Caco-2 (cell line): ENCODE results near the gene CTNNA2. TPM values are rescaled to one million over a fixed set of nuclear protein-coding genes. Genes with fewer than 3 reads are reported as not detected.

Experiments
- BruUV-seq: library from RNA; stranded (reverse); fragments of 400-500 nt; replicated peaks from 2 replicates; lab custom pipeline; 2021; lab: Mats Ljungman, UMichigan
- CTCF ChIA-PET: fragments of 300-600 bp; sonication (Branson Sonifier 250); formaldehyde crosslinking; loops from one replicate; lab custom pipeline; 2022; ENCODE audit warnings: antibody characterized with exemption; lab: Charles Lee
- POLR2A ChIA-PET: fragments of 300-600 bp; sonication (Branson Sonifier 250); formaldehyde crosslinking; loops from one replicate; lab custom pipeline; 2022; ENCODE audit warnings: antibody characterized with exemption; lab: Charles Lee
- DNase-seq, 2 experiments: peaks; one replicate each; pipeline versions ENCODE4 v3.0.0 to v3.0.0-alpha.2; 2020 to 2022
- H3K27me3 ChIP-seq: replicated peaks from 2 replicates; pipeline ENCODE4 v1.6.0; 2011; ENCODE audit warnings: low read length; ENCODE audit not compliant: control insufficient read depth, insufficient read depth
- H3K36me3 ChIP-seq: 2 replicates; pipeline ENCODE4 v1.5.1; 2011; ENCODE audit warnings: low read length; ENCODE audit not compliant: control insufficient read depth, insufficient read depth
- H3K4me1 ChIP-seq: fragments of 250-450 bp; sonication (Bioruptor Pico); 2 replicates; pipeline ENCODE4 v1.5.1; 2020; ENCODE audit warnings: mild to moderate bottlenecking
- H3K4me3 ChIP-seq: 2 replicates; pipeline ENCODE4 v1.5.1; 2011; ENCODE audit warnings: low read depth, mild to moderate bottlenecking, control low read depth, low read length
- H3K9me3 ChIP-seq: fragments of 250-450 bp; sonication (Bioruptor Pico); 2 replicates; pipeline ENCODE4 v1.5.1; 2020; ENCODE audit warnings: mild to moderate bottlenecking, moderate library complexity
- H3K27ac Mint-ChIP-seq: one replicate; pipeline ENCODE4 v1.8.0; 2022; ENCODE audit warnings: mixed read lengths; ENCODE audit not compliant: unreplicated experiment
- H3K27me3 Mint-ChIP-seq: one replicate; pipeline ENCODE4 v1.8.0; 2022; ENCODE audit warnings: mixed read lengths; ENCODE audit not compliant: insufficient read depth, unreplicated experiment
- H3K36me3 Mint-ChIP-seq: one replicate; pipeline ENCODE4 v1.8.0; 2022; ENCODE audit warnings: mild to moderate bottlenecking, mixed read lengths; ENCODE audit not compliant: insufficient read depth, unreplicated experiment
- H3K4me1 Mint-ChIP-seq: one replicate; pipeline ENCODE4 v1.8.0; 2022; ENCODE audit warnings: low read depth, mixed read lengths; ENCODE audit not compliant: unreplicated experiment
- H3K4me3 Mint-ChIP-seq: one replicate; pipeline ENCODE4 v1.8.0; 2022; ENCODE audit warnings: mild to moderate bottlenecking, moderate library complexity, mixed read lengths; ENCODE audit not compliant: unreplicated experiment
- H3K9me3 Mint-ChIP-seq: one replicate; pipeline ENCODE4 v1.8.0; 2022; ENCODE audit warnings: mixed read lengths; ENCODE audit not compliant: unreplicated experiment
- intact Hi-C: fragments of 100-400 bp; cut with micrococcal nuclease; formaldehyde crosslinking; loops from one replicate; pipeline ENCODE4 v1.10.0; 2022; ENCODE audit not compliant: unreplicated experiment
- total RNA-seq: library from RNA; stranded (reverse); gene quantifications from 2 replicates; pipeline ENCODE4 v1.2.3, GENCODE V29; 2022
- TF ChIP-seq, protein P1 (sequence below), 2 experiments: fragments of 200-600 bp in 1 of 2; IDR thresholded peaks; 1 replicate in 1 of 2; 2 replicates in 1 of 2; pipeline versions ENCODE4 v1.5.1 to v1.8.0; 2011 to 2022; ENCODE audit warnings: antibody characterized with exemption in 1 of 2, control low read depth in 1 of 2, inconsistent platforms in 1 of 2, low read depth in 1 of 2, low read length in 1 of 2, mild to moderate bottlenecking in 1 of 2, moderate library complexity in 1 of 2; ENCODE audit not compliant: insufficient read depth in 1 of 2, severe bottlenecking in 1 of 2, unreplicated experiment in 1 of 2

Gene CTNNA2
- total RNA-seq, 1 experiment from 2014 or later = not detected

DNA sequence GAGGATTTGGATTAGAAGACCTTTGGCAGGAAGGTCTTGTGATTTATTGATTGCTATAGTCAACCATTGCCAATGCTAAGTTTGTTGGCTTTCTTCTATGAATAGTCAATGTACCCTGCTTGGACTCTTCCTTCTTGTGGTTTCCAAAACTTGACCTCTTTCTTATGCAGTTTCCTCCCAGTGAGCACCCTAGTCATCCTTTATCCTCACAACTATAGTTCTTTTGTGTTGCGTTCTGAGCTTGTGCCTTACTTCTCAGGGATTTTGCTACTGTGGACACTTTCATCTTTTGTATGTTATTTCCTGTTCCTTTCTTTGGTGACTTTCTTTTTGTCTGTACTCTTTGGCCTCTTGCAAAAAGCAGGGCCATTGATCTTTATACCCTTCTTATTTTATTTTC, 623.5 kb downstream of the CTNNA2 start:
- Mint-ChIP-seq H3K4me1 (no peaks in the 10 kb centered on the region), H3K9me3 (peaks cover 14% of the 10 kb centered on the region), H3K4me3 (no peak overlapping the region), H3K36me3 (no peaks in the 10 kb centered on the region), H3K27ac (no peak overlapping the region), H3K27me3 (peaks cover 2% of the 10 kb centered on the region)
- no peak for DNase-seq
- no peak overlapping the region for H3K4me3 ChIP-seq
- H3K36me3 ChIP-seq = no peaks in the 10 kb centered on the region
- no peaks in the 10 kb centered on the region for H3K9me3 ChIP-seq
- BruUV-seq = no TSS peak
- ChIA-PET CTCF (no interaction called here), POLR2A (no interaction called here)
- intact Hi-C loops = no loop called here
- TF ChIP-seq, protein P1, sequence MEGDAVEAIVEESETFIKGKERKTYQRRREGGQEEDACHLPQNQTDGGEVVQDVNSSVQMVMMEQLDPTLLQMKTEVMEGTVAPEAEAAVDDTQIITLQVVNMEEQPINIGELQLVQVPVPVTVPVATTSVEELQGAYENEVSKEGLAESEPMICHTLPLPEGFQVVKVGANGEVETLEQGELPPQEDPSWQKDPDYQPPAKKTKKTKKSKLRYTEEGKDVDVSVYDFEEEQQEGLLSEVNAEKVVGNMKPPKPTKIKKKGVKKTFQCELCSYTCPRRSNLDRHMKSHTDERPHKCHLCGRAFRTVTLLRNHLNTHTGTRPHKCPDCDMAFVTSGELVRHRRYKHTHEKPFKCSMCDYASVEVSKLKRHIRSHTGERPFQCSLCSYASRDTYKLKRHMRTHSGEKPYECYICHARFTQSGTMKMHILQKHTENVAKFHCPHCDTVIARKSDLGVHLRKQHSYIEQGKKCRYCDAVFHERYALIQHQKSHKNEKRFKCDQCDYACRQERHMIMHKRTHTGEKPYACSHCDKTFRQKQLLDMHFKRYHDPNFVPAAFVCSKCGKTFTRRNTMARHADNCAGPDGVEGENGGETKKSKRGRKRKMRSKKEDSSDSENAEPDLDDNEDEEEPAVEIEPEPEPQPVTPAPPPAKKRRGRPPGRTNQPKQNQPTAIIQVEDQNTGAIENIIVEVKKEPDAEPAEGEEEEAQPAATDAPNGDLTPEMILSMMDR (IDR thresholded peaks at IDR 0.05; ENCODE audit: insufficient read depth in 1 of 2, low read depth in 1 of 2, low read length in 1 of 2, severe bottlenecking in 1 of 2, unreplicated experiment in 1 of 2) = no peak
- no peaks in the 10 kb centered on the region for H3K27me3 ChIP-seq
- no peaks in the 10 kb centered on the region for H3K4me1 ChIP-seq

DNA sequence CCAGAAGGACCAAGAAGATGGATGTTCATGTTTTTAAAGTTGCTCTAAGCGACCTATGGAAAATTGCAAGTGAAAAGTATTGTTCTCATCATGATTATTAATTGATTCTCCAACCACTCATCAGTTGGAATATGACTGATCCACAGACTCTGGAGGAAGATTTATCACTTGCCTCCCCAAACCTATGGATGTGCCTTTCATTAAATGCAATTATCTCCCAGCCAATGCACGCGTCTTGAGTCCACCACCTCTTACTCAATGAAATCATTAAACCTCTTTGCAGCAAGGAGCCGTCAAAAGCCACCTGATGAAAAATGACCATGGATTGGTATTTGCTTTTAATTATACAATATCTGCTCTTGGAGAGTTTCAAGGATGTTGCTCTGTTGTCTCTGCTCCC, 626.1 kb downstream of the CTNNA2 start:
- H3K4me1 ChIP-seq = no peaks in the 10 kb centered on the region
- Mint-ChIP-seq H3K4me3 (no peak overlapping the region), H3K27me3 (peaks cover 2% of the 10 kb centered on the region), H3K9me3 (peaks cover 14% of the 10 kb centered on the region), H3K36me3 (no peaks in the 10 kb centered on the region), H3K4me1 (no peaks in the 10 kb centered on the region), H3K27ac (no peak overlapping the region)
- intact Hi-C loops = no loop called here
- BruUV-seq = no TSS peak
- no peaks in the 10 kb centered on the region for H3K36me3 ChIP-seq
- TF ChIP-seq, protein P1 (IDR thresholded peaks at IDR 0.05; ENCODE audit: insufficient read depth in 1 of 2, low read depth in 1 of 2, low read length in 1 of 2, severe bottlenecking in 1 of 2, unreplicated experiment in 1 of 2) = no peak
- H3K27me3 ChIP-seq = no peaks in the 10 kb centered on the region
- DNase-seq = no peak
- POLR2A ChIA-PET = no interaction called here
- H3K4me3 ChIP-seq = no peak overlapping the region
- CTCF ChIA-PET = no interaction called here
- H3K9me3 ChIP-seq = no peaks in the 10 kb centered on the region

DNA sequence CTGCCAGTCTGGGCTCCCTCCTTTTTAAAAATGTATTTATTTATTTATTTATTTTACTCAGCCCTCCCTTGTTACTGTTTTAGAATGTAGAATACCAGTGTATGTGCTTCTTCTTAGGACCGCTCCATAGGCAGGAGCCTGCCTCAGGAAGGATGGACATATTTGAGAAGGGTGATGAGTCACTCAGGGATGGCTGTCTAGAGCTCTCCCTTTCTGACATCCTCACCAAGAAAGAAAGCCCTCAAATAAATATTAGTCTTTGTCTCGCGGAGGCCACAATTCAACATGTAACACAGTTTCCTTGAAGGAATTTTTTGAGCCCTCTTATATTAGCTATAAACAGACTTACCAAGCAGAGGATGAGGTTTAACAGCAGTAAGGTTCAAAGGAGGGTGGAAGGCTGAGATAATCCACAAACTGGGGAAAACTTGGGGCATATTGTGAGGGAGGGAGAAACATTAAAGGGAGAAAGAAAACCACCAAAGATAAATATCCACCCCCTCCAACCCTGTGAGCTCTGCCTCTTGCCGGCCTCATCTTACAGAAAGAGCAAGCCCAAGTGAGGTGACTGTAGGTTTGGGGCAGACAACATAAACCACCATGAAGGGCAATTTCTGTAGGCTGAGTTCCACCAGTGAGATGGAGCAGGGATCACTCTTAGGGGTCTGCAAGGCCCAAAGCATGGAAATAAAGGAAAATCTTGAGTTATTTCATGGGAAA, 628.3 kb downstream of the CTNNA2 start:
- POLR2A ChIA-PET = no interaction called here
- intact Hi-C loops = no loop called here
- Histone ChIP-seq H3K27me3 (no peaks in the 10 kb centered on the region), H3K36me3 (no peaks in the 10 kb centered on the region), H3K9me3 (no peaks in the 10 kb centered on the region), H3K4me1 (peaks cover 5% of the 10 kb centered on the region; the same call in 1 of the 2 replicates), H3K4me3 (no peak overlapping the region)
- Mint-ChIP-seq H3K9me3 (peaks cover 14% of the 10 kb centered on the region), H3K36me3 (no peaks in the 10 kb centered on the region), H3K4me3 (no peak overlapping the region), H3K4me1 (peaks cover 9% of the 10 kb centered on the region), H3K27me3 (peaks cover 2% of the 10 kb centered on the region), H3K27ac (no peak overlapping the region)
- CTCF ChIA-PET = no interaction called here
- no peak for DNase-seq
- TF ChIP-seq, protein P1 (IDR thresholded peaks at IDR 0.05; ENCODE audit: insufficient read depth in 1 of 2, low read depth in 1 of 2, low read length in 1 of 2, severe bottlenecking in 1 of 2, unreplicated experiment in 1 of 2) = no peak
- BruUV-seq = no TSS peak
